Stimulated activated CD8-positive, alpha-beta memory T cell treated with anti-CD3 and anti-CD28 coated beads, Interleukin-7, amount 100 ng/mL, for 48 hours (primary cell): Measurements from ENCODE around the gene STIM1.

ENCODE experiments used
- DNase-seq, 2 donors: peaks; one replicate each; pipeline ENCODE4 v3.0.0-alpha.2; 2020; ENCODE audit warnings: low read depth in 1 of 2; ENCODE audit errors: extremely low read depth in 1 of 2

Gene STIM1

DNA sequence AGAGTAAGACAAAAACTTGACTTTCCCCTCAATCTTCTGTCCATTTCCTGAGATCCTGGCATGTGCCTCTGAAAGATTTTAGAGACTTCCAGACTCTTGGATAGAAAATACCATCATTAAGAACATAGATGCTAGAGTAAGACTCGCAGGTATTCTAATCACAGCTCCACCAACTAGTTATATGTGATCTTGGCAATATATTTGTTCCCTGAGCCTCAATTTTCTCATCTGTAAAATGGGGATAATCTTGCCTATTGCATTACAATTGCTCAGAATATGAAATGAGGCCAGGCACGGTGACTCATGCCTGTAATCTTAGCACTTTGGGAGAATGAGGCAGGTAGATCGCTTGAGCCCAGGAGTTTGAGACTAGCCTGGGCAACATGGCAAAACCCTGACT, 25.4 kb upstream of the STIM1 start:
- DNase-seq: no peak

DNA sequence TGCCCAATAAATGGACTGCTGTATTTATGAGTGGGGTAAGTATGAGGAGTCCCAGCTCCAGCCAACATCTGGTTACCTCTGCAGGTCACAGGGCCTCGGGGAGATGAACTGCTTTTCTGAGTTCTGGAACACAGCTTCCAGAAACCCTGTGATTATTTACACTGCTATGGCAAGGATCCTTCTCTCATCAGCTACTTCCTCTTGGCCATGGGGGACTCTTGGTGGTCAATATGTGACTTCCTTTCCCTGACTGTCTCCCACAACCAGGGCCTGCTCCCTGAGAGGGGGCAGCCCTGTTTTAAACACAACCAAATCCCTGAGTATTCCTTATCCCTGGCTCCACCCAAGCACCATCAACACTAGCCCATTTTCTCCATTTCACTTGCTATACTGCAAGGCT, 24.7 kb upstream of the STIM1 start:
- DNase-seq: no peak

DNA sequence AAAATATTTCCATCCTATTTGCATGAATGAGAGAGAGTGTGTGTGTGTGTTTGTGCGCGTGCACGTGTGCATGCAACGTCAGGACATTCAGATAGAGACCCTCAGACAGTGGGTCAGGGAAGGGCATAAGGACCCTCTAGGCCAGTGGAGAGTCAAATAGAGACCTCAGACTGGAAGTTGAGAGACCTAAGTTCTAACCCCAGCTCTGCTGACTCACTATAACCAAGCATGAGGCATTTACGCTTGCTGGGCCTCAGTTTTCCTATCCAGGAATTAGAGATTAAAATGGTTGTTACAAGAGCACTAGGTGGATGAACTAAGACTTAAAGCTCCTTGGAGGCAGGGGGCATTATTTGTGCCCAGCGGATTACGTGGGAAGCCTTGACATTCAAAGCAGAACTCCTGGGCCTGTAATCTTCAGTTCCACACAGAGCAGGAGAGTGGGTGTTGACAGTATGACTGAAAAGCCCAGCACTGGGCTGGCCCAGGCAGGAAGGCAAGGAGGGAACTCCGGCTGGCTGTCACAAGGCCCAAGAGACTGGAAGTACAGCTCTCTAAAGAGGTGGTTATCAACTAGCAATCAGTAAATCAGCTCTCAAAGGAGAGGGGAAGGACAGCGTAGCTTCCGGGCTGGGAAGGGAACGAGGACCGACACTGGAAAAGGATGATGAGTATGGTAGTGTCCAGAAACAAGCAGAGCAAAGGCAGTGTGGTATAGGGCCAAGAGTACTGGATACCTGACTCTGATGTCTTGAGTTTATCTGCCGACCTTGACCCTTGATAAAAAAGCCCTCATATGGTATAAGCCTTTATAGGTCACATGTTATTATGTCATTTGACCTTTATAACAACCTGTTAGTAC, 23.9 kb upstream of the STIM1 start:
- no peak for DNase-seq

DNA sequence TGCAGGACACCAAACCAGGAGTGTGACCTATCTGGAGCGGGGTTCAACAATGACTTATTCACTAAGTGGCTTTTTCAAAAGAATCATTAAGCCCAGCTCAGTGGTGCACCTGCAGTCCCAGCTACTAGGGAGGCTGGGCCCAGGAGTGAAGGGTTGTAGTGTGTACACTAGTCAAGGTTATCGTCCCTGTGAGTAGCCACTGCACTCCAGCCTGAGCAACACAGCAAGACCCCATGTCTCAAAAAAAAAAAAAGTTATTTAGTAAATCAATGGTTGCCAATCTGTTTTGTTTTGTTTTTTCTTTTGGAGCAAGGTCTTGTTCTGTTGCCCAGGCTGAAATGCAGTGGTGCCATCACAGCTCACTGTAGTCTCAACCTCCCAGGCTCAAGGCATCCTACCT, 22.6 kb upstream of the STIM1 start:
- no peak for DNase-seq

DNA sequence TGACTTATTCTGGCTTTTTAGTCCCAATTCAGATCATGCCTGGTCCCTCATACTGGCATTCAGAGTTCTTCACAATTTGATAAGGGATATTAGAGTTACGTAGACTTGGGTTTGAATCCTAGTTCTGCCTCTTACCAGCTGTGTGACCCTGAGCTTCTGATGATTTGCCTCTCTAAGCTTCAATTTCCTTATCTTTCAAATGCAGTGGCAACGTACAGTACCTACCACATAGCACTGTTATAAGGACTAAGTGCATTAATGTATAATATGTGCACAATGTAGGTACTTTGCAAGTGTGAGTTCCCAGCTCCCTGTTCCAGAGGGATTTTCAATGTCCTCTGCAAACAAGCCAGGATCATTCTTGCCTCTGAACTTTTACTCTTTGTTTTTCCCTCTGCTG, 22.0 kb upstream of the STIM1 start:
- no peak for DNase-seq

DNA sequence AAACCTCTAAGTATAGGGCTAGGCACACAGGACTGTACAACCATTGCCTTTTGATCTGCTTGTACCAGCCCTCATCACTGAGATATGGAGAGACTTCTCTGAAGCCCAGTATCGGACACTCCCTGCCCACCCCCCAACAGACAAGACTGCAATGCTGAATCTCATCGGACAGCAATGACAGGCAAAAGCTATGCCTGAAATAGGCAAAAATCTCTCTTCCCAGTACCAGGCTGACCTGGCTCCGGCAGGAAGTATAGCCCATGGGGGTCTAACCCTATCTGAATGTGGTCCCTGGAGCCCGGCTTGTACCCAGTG, 21.2 kb upstream of the STIM1 start:
- no peak for DNase-seq

DNA sequence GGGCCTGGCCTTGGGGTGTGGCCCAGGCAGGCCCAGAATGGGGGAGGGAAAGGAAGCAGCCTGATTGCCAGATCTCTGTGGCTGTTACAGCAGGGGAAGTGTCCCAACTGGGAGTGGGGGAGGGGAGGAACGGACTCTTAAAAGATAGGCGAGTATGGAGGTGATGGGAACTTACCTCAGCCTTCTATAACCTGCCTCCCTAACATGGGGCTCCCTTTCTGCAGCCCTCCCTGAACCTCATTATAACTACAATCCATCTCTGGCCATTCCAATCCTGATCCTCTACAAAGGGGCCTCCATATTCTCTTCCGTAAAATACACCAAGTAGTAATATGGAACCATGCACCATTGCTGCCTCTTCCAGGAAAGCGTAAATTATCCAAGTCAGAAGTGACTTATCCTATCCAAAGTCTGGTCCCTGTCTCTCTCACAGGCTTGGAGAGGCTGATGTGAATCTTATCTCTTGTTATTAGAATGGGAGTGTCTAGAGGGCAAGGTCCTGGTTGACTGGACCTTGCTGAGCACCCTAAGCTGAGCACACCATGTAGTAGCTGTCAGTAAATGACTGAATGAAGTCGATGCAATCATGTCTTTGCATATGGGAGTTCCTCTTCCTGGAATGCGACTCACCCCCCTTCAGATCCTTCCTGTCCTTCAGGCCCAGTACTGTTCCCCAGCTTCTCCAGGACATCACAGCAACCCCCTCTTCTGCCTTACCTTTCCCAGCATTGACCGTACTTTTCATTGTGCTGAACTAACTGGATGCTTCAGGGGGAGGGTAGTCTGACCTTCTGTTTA, 20.6 kb upstream of the STIM1 start:
- DNase-seq: no peak

DNA sequence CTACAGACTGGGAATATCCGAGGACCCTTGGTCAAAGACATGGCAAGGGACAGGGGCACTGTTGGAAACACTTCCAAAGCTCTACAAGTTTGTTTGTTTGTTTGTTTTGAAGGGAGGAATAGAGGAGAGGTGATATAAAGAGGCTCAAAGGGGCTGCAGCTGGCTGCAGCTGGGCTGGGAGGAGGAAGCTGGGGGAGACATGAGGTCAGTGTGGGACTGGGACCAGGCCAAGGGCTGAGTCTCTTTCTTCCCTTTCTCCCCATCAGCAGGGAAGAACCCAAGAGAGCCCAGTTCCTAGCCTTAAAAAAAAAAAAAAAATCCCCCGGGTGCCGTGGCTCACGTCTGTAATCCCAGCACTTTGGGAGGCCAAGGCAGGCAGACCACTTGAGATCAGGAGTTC, 19.7 kb upstream of the STIM1 start:
- no peak for DNase-seq

DNA sequence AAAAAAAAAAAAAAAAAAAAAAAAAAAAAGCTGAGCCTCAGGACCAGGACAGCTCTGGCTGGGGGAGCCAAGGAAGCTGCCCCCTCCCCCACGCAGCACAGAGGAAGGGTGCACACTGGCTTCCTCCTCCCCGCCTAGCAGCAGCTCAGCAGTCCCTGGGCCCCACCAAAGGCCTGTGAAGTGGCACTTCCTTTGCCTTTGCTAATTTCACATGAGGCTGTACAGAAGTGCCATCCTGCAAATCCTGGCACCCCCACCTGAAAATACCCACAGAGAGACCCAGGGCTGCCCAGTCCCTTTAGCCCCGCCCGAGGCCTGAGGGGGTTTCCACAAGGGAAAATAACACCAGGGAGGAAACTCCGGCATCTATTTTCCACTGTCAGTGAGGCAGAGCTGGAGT, 18.6 kb upstream of the STIM1 start:
- no peak for DNase-seq

DNA sequence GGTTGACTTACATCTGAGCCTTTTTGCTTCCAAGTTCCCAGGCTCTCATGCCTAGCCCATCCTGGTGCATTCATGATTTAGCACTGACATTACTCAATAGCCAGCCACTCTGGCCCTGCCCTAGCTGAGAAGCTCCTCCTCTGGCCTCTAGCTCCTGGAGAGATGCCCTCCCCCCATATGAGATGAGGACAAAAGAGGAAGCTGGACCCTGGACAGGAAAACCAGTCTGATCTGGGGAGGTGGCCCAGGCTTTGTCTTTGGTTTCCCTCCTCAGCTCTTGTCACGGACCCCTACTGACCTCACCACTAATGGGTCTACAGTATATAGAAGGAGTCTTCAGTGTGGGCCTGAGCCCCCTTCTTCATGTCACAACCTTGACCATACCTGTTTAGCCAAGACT, 17.7 kb upstream of the STIM1 start:
- DNase-seq: no peak

DNA sequence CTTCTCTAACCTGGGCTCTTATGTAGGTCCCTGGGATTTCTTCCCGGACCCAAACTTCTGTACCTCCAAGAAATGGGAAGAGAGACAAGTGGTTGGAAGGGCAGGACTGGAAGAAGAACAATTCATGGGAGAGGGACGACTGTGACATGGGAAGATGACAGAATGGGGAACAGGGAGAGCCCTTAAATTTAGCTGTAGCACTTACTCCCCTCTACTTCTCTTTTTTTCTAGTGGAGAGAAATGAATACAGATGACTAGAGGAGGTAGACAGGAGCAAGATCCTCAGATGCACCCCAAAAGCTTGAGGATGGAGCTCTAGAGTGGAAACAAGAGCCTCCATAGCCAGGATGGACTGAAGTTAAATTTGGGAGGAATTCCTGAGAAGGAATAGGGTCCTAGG, 17.0 kb upstream of the STIM1 start:
- no peak for DNase-seq

DNA sequence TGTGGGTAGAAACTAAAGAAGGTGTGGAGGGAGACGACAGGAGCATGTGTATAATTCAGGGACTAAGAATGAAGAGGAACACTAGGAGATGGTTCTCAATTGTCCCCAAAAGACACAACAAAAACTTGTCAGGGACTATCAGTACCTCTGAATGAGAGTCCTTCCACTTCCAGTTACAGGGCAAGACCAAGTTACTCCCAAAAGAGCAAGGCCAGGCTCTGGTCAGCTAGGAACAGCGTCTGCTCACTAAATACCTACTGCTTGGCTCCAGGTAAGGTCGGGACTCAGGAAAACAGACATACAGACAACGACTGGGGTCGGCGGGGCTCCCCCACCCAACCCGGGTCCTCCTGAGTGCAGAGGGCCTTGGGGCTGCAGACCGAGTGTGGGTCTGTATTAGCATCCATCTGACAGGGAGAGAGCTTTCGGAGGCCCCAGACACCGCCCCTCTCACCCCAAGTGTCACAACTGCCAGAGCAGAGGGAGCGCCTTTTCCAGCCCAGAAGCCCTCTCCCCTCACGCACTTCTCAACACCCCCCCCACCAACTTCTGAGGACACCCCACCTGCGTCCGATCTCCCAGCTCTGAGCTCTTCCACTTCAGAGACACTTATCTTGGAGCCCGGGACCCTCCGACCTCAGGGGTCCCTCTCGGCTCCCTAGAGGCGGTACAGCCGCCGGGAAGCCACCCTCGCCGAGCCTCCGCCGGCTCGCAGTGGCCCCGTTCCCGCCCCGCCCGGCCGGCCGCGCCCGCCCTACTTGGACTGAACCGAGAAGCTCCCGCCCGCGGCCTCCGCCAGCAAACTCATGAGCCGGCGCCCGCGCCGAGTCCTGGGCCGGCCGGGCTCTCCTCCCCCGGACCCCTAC, 15.2 kb upstream of the STIM1 start:
- DNase-seq: no peak

DNA sequence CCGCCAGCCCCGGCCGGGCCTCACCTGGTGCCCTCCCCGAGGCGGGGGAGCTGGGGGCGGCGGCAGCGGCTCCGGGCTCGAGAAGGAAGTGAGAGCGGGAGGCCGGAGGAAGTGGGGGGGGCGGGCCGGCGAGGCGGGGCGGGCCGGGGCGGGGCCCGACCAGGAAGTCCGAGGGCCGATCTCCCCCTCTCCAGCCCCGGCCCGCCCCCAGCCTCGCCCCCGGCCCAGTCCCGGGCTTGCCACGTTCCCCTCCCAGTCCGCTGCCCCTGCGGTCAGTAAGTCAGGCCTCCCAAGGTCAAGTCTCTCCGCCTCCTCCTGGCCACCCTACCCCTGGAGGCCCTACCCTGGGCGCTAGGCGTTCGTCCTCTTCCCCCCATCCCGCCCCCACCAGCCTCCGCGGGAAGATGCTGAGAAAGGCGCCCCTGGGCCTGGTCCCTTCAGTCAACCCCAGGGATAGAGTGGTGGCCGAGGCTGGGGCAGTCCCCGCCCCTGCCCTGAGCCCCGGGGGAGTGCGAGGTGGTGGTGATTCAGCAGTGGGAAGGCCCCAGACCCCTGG, 14.5 kb upstream of the STIM1 start, which contains the start of gene RHOG:
Gene RHOG, minus strand, starts transcription at position 90 of the 556 bp plus-strand sequence. CDS start 12,821 bp downstream, outside the sequence.
- peak in 1 of 2 donors; percentile 90 for DNase-seq

DNA sequence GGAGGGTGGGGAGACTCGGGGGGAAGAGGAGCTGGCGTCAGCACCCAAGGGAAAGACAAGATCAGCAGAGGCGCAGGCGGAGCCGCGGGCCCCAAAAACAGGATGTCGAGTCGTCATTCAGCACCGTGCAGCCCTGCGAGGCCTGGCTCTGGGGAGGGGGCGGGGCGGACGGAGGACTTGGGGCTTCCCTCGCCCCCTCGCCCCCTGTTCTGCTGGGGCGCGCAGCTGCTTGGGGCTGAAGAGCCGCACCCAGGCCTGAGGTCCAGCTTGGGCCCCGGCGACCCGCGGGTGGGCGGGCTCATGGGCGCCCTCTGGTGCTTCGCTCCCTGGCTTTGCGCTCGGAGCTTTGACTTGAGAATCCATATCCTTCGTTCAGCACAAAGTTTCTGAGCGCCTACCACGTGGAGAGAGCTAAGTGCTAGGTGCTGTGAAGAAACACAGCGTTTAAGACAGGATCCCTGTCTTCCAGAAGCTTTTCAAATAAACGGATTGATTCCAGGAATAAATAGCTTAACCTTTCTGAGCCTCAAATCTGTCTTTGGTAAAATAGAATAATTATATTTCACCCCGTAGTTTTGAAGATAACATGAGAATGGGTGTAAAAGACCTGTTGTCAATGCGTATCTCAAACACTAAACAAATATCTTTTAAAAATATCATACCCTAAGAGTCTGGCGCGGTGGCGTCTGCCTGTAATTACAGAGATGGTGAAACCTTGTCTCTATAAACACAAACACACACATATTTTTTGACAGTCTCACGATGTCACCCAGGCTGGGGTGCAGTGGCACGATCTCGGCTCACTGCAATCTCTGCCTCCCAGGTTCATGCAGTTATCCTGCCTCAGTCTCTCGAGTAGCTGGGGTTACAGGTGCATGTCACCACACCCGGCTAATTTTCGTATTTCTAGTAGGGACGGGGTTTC, 13.8 kb upstream of the STIM1 start:
- DNase-seq: peak in 1 of 2 donors; percentile 94

DNA sequence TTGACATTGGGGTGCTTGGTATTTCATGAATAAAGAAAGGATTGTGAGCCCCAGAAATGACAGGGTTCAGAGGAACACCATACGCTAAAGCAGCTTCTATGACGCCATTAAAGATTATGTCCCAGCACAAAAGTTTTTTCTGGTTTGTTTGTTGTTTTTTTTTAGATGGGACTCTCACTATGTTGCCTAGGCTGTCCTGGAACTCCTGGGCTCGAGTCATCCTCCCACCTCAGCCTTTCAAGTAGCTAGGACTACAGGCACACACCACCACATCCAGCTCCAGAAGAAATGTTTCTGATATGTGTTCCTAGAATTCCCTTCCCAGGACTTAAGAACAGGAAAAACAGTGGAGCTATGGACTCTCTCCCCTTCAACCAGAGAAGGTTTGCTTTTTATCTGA, 12.1 kb upstream of the STIM1 start:
- no peak for DNase-seq

DNA sequence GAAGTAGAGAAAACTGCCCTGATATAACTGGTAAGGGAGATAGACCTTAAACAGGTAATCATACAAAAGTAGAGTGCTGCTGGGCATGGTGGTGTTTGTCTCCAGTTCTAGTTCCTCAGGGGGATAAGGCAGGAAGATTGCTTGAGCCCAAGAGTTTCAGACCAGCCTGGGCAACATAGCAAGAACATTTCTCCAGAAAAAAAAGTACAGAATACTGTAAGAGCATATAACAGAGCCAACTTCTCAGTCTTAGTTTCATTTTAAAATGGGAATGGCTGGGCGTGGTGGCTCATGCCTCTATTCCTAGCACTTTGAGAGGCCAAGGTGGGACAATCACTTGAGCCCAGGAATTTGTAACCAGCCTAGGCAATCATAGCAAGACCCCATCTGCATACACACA, 10.2 kb upstream of the STIM1 start:
- no peak for DNase-seq

DNA sequence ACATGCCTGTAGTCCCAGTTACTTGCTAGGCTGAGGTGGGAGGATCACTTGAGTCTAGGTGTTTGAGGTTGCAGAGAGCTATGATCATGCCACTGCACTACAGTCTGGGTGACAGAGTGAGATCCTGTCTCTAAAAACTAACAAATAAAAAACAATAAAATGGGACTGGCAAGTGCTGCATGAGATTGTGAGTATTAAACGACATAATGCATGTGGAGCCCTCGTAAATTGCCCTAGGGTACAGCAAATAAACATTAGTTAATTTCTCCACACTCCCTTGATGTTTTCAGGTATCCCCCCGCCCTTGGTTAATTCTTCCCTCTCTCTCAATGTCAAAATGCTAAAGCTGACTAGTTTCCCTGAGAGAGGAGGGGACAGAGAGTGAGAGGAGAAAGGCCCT, 9.8 kb upstream of the STIM1 start:
- DNase-seq: no peak

DNA sequence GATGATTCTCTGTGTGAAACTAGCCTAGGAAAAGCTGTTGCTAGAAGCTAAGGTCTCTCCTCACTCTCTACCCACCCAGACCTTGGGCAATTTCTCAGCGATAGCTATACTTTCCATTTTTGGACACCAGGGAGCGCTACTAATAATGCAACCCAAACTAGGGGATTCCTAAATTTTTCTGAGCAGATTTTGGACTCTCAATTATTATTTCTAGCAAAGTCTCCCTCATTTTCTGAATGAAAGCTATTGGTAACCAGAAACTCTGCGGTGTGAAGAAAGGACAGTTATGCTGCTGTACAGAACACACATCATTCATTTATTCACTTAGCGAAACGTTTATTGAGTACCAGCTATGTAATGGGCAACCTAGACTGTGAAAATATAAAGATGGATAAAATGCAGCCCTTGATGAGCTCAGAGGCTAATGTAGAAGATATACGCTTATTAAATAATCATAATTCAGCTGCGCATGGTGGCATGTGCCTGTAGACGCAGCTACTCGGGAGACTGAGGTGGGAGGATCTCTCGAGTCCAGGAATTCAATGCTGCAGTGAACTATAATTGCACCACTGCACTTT, 6.1 kb upstream of the STIM1 start:
- DNase-seq: no peak

DNA sequence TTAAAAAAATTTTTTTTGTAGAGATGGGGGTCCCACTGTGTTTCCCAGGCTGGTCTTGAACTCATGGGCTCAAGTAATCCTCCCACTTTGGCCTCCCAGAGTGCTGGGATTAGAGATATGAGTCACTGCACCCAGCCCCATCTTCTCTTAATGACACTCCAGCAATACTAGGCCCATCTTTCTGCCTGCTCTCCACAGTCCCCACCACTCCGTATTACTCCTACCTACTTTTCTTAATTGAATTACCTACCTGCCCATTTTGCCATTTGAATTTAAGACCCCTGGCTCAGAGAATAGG, 2.0 kb upstream of the STIM1 start:
- DNase-seq: no peak
